ENCODE data around the gene CYP3A5.

The CYP3A5 gene

GRCh38 chr7:99605527-99605926 lies 74.3 kb downstream of the CYP3A5 start:
- DNase-seq, result no peak

GRCh38 chr7:99601656-99602310 lies 78.0 kb downstream of the CYP3A5 start:
- no peak for DNase-seq

- DNase-seq, result no peak
These were observed 80.0 kb downstream of the CYP3A5 start for GRCh38 chr7:99599836-99600235.
